ENCODE results near the gene TM7SF3.

GRCh38 chr12:27006797-27007467 is 7.3 kb downstream of the TM7SF3 start:
- TF ChIP-seq POLR2A (IDR thresholded peaks at IDR 0.05) (no peak), CTCF (IDR thresholded peaks at IDR 0.05) (no peak)

All from breast epithelium (tissue), 3 donors.